K562 (cell line): ENCODE data around the gene RNF181. TPM values are rescaled to one million over a fixed set of nuclear protein-coding genes. Genes with fewer than 3 reads are reported as not detected.
A peak's percentile ranks its signal among the peaks of the same experiment; 100 is the strongest.

Source experiments
- CTCF ChIP-seq, 3 experiments: IDR thresholded peaks in 2 of 3; conservative IDR thresholded peaks in 1 of 3; 2 replicates each; pipeline ENCODE4 v1.5.1; 2011 to 2012; ENCODE audit warnings: low read length in 3 of 3, mild to moderate bottlenecking in 3 of 3, control low read depth in 2 of 3, improper control_type of control experiment in 1 of 3, inconsistent platforms in 1 of 3, low read depth in 1 of 3, mixed read lengths in 1 of 3, moderate library complexity in 1 of 3; ENCODE audit not compliant: insufficient read depth in 2 of 3
- CTCFL ChIP-seq: IDR thresholded peaks from 2 replicates; pipeline ENCODE4 v1.6.1; 2011; ENCODE audit warnings: borderline replicate concordance, low read depth, mild to moderate bottlenecking, moderate library complexity, low read length; ENCODE audit not compliant: insufficient read depth, poor library complexity, severe bottlenecking
- EP400 ChIP-seq: fragments of 450-650 bp; IDR thresholded peaks from 2 replicates; pipeline ENCODE4 v1.6.1; 2017; ENCODE audit warnings: antibody characterized with exemption, mild to moderate bottlenecking, moderate library complexity
- FOXK2 ChIP-seq, 2 experiments: fragments of 450-650 bp; IDR thresholded peaks in 1 of 2; conservative IDR thresholded peaks in 1 of 2; 2 replicates each; pipeline ENCODE4 v1.6.1; 2016; ENCODE audit warnings: low read depth in 2 of 2, mild to moderate bottlenecking in 1 of 2
- MAX ChIP-seq: sonication (generic); formaldehyde crosslinking; IDR thresholded peaks from 2 replicates; pipeline ENCODE4 v1.9.0; 2022; ENCODE audit warnings: mild to moderate bottlenecking, missing genetic modification reagents
- NFIC ChIP-seq: fragments of 450-650 bp; IDR thresholded peaks from 2 replicates; pipeline ENCODE4 v1.6.1; 2017; ENCODE audit warnings: mild to moderate bottlenecking, inconsistent platforms
- RBM14 ChIP-seq: fragments of 200-400 bp; formaldehyde crosslinking; IDR thresholded peaks from 2 replicates; pipeline ENCODE4 v1.6.1; 2018; ENCODE audit warnings: low read depth, mild to moderate bottlenecking, low read length, moderate library complexity, borderline replicate concordance; ENCODE audit not compliant: insufficient read depth
- REST ChIP-seq, 2 experiments: fragments of 450-650 bp; formaldehyde crosslinking in 1 of 2; IDR thresholded peaks; 2 replicates each; pipeline versions ENCODE4 v1.4.0 to v1.6.1; 2014 to 2020; ENCODE audit warnings: mild to moderate bottlenecking in 2 of 2, borderline replicate concordance in 1 of 2, low read depth in 1 of 2
- SREBF2 ChIP-seq: sonication (generic); formaldehyde crosslinking; IDR thresholded peaks from 2 replicates; pipeline ENCODE4 v1.4.0; 2020; ENCODE audit warnings: mild to moderate bottlenecking, missing genetic modification reagents
- ZNF165 ChIP-seq: fragments of 250-450 bp; sonication (Bioruptor Pico); IDR thresholded peaks from 2 replicates; pipeline ENCODE4 v1.4.0; 2020; ENCODE audit warnings: borderline replicate concordance
- ZNF24 ChIP-seq: fragments of 450-650 bp; IDR thresholded peaks from 2 replicates; pipeline ENCODE4 v1.6.1; 2016
- polyA plus RNA-seq, 8 experiments: library from polyadenylated mRNA; depleted of rRNA in 4 of 8; stranded (reverse) in 5 of 8; unstranded in 3 of 8; fragments of >200 nt; fragmentation: Nextera tagmentation in 2 of 8; fragmentation: Illumina TruSeq in 1 of 8; extraction: Ambion mirVana in 2 of 8; extraction: Trizol in 1 of 8; gene quantifications; 2 replicates each; pipeline versions ENCODE4 v1.2.1 to v1.2.3, GENCODE V29; 2011 to 2014; ENCODE audit warnings: inconsistent platforms in 1 of 8, missing spikeins in 1 of 8
- total RNA-seq, 7 experiments: library from RNA; depleted of rRNA in 6 of 7; stranded (reverse); fragments of >200 nt in 6 of 7; fragmentation: Illumina TruSeq in 2 of 7; extraction: Trizol in 2 of 7; gene quantifications; 2 replicates each; pipeline versions ENCODE4 v1.2.1 to v1.2.3, GENCODE V29; 2011 to 2021; ENCODE audit warnings: low replicate concordance in 1 of 7

The RNF181 gene
- total and polyA plus RNA-seq, 9 of the 15 experiments (the other 6 are each of a cell fraction or from before 2014, with no cell fraction given): 139 to 492 (median 253) TPM

- TF ChIP-seq REST (IDR thresholded peaks at IDR 0.05; ENCODE audit: borderline replicate concordance): peak; percentile 93
- TF ChIP-seq REST (CRISPR knock-in tag; IDR thresholded peaks at IDR 0.05; ENCODE audit: low read depth): no peak
- TF ChIP-seq FOXK2 (conservative IDR thresholded peaks at IDR 0.05 in 1 of 2, IDR thresholded peaks at IDR 0.05 in 1 of 2; ENCODE audit: low read depth in 2 of 2): peak; percentile 31 to 33; a peak in 1 of 4 replicates
- TF ChIP-seq EP400: peak; percentile 20; the same call in 1 of the 2 replicates
- TF ChIP-seq ZNF24: no peak
- peak; percentile 27 for TF ChIP-seq CTCFL
- TF ChIP-seq CTCF (IDR thresholded peaks at IDR 0.05 in 2 of 3, conservative IDR thresholded peaks at IDR 0.05 in 1 of 3; ENCODE audit: insufficient read depth in 2 of 3, low read depth in 1 of 3, low read length in 3 of 3): peak; percentile 83 to 95 (median 91)
- no peak for TF ChIP-seq MAX (CRISPR knock-in tag)
- TF ChIP-seq SREBF2 (CRISPR knock-in tag): 0 out of 2 replicates have a peak, but pooled peaks have one; percentile 39
- TF ChIP-seq ZNF165 (CRISPR knock-in tag): no peak
- no peak for TF ChIP-seq NFIC
- no peak for TF ChIP-seq RBM14
These were observed 43.6 kb upstream of the RNF181 start (continued) for GRCh38 chr2:85551698-85552678.
